Measurements from ENCODE around the gene KCNB1.
"Not testable (repeated sequence)": the region's sequence is repeated elsewhere in the genome, so short reads cannot be mapped to it uniquely, and the experiment has no call there.

Gene KCNB1

GRCh38 chr20:49432550-49432949, 49.9 kb downstream of the KCNB1 start:
- DNase-seq = no peak

- DNase-seq = no peak
Observed at GRCh38 chr20:49431329-49431728, 51.1 kb downstream of the KCNB1 start.

- DNase-seq = no peak
Observed at GRCh38 chr20:49430320-49430719, 52.1 kb downstream of the KCNB1 start.

- DNase-seq = no peak
Observed at GRCh38 chr20:49427751-49428518, 54.5 kb downstream of the KCNB1 start.

- DNase-seq = no peak
Observed at GRCh38 chr20:49426873-49427272, 55.6 kb downstream of the KCNB1 start.

GRCh38 chr20:49426395-49426794, 56.1 kb downstream of the KCNB1 start:
- DNase-seq = no peak

- DNase-seq = no peak
Observed at GRCh38 chr20:49424536-49424935, 57.9 kb downstream of the KCNB1 start.

- no peak for DNase-seq
Observed at GRCh38 chr20:49422161-49422560, 60.3 kb downstream of the KCNB1 start.

- DNase-seq = no peak
Observed at GRCh38 chr20:49420811-49421295, 61.6 kb downstream of the KCNB1 start.

- no peak for DNase-seq
Observed at GRCh38 chr20:49420292-49420691, 62.2 kb downstream of the KCNB1 start.

GRCh38 chr20:49419785-49420184, 62.7 kb downstream of the KCNB1 start:
- no peak for DNase-seq

GRCh38 chr20:49418809-49419208, 63.7 kb downstream of the KCNB1 start:
- DNase-seq = no peak

GRCh38 chr20:49417843-49418555, 64.5 kb downstream of the KCNB1 start:
- no peak for DNase-seq

- DNase-seq = no peak
Observed at GRCh38 chr20:49415668-49416044, 66.8 kb downstream of the KCNB1 start.

GRCh38 chr20:49415005-49415667, 67.3 kb downstream of the KCNB1 start:
- DNase-seq = no peak

- no peak for DNase-seq
Observed at GRCh38 chr20:49413677-49414076, 68.8 kb downstream of the KCNB1 start.

- DNase-seq = no peak
Observed at GRCh38 chr20:49412953-49413352, 69.5 kb downstream of the KCNB1 start.

- no peak for DNase-seq
Observed at GRCh38 chr20:49412254-49412653, 70.2 kb downstream of the KCNB1 start.

GRCh38 chr20:49411221-49411925, 71.1 kb downstream of the KCNB1 start:
- DNase-seq = no peak

GRCh38 chr20:49409975-49410621, 72.4 kb downstream of the KCNB1 start:
- not testable (repeated sequence) for DNase-seq

GRCh38 chr20:49409302-49409974, 73.0 kb downstream of the KCNB1 start:
- no peak for DNase-seq

- no peak for DNase-seq
Observed at GRCh38 chr20:49408509-49409104, 73.9 kb downstream of the KCNB1 start.

Data from NK-92 treated with Interleukin-12 subunit alpha and Interleukin-12 subunit beta, amount 100 ng/mL, for 24 hours (cell line).